Caco-2 (cell line): ENCODE data around the gene ELP2. TPM values are rescaled to one million over a fixed set of nuclear protein-coding genes. Genes with fewer than 3 reads are reported as not detected.
"Not testable (repeated sequence)": the region's sequence is repeated elsewhere in the genome, so short reads cannot be mapped to it uniquely, and the experiment has no call there.

Experiments used
- BruUV-seq: library from RNA; stranded (reverse); fragments of 400-500 nt; replicated peaks from 2 replicates; lab custom pipeline; 2021; lab: Mats Ljungman, UMichigan
- CTCF ChIA-PET: fragments of 300-600 bp; sonication (Branson Sonifier 250); formaldehyde crosslinking; loops from one replicate; lab custom pipeline; 2022; ENCODE audit warnings: antibody characterized with exemption; lab: Charles Lee
- POLR2A ChIA-PET: fragments of 300-600 bp; sonication (Branson Sonifier 250); formaldehyde crosslinking; loops from one replicate; lab custom pipeline; 2022; ENCODE audit warnings: antibody characterized with exemption; lab: Charles Lee
- DNase-seq, 2 experiments: peaks; one replicate each; pipeline versions ENCODE4 v3.0.0 to v3.0.0-alpha.2; 2020 to 2022
- H3K27me3 ChIP-seq: replicated peaks from 2 replicates; pipeline ENCODE4 v1.6.0; 2011; ENCODE audit warnings: low read length; ENCODE audit not compliant: control insufficient read depth, insufficient read depth
- H3K36me3 ChIP-seq: 2 replicates; pipeline ENCODE4 v1.5.1; 2011; ENCODE audit warnings: low read length; ENCODE audit not compliant: control insufficient read depth, insufficient read depth
- H3K4me1 ChIP-seq: fragments of 250-450 bp; sonication (Bioruptor Pico); 2 replicates; pipeline ENCODE4 v1.5.1; 2020; ENCODE audit warnings: mild to moderate bottlenecking
- H3K4me3 ChIP-seq: 2 replicates; pipeline ENCODE4 v1.5.1; 2011; ENCODE audit warnings: low read depth, mild to moderate bottlenecking, control low read depth, low read length
- H3K9me3 ChIP-seq: fragments of 250-450 bp; sonication (Bioruptor Pico); 2 replicates; pipeline ENCODE4 v1.5.1; 2020; ENCODE audit warnings: mild to moderate bottlenecking, moderate library complexity
- H3K27ac Mint-ChIP-seq: one replicate; pipeline ENCODE4 v1.8.0; 2022; ENCODE audit warnings: mixed read lengths; ENCODE audit not compliant: unreplicated experiment
- H3K27me3 Mint-ChIP-seq: one replicate; pipeline ENCODE4 v1.8.0; 2022; ENCODE audit warnings: mixed read lengths; ENCODE audit not compliant: insufficient read depth, unreplicated experiment
- H3K36me3 Mint-ChIP-seq: one replicate; pipeline ENCODE4 v1.8.0; 2022; ENCODE audit warnings: mild to moderate bottlenecking, mixed read lengths; ENCODE audit not compliant: insufficient read depth, unreplicated experiment
- H3K4me1 Mint-ChIP-seq: one replicate; pipeline ENCODE4 v1.8.0; 2022; ENCODE audit warnings: low read depth, mixed read lengths; ENCODE audit not compliant: unreplicated experiment
- H3K4me3 Mint-ChIP-seq: one replicate; pipeline ENCODE4 v1.8.0; 2022; ENCODE audit warnings: mild to moderate bottlenecking, moderate library complexity, mixed read lengths; ENCODE audit not compliant: unreplicated experiment
- H3K9me3 Mint-ChIP-seq: one replicate; pipeline ENCODE4 v1.8.0; 2022; ENCODE audit warnings: mixed read lengths; ENCODE audit not compliant: unreplicated experiment
- CTCF ChIP-seq, 2 experiments: fragments of 200-600 bp in 1 of 2; IDR thresholded peaks; 1 replicate in 1 of 2; 2 replicates in 1 of 2; pipeline versions ENCODE4 v1.5.1 to v1.8.0; 2011 to 2022; ENCODE audit warnings: antibody characterized with exemption in 1 of 2, control low read depth in 1 of 2, inconsistent platforms in 1 of 2, low read depth in 1 of 2, low read length in 1 of 2, mild to moderate bottlenecking in 1 of 2, moderate library complexity in 1 of 2; ENCODE audit not compliant: insufficient read depth in 1 of 2, severe bottlenecking in 1 of 2, unreplicated experiment in 1 of 2
- intact Hi-C: fragments of 100-400 bp; cut with micrococcal nuclease; formaldehyde crosslinking; loops from one replicate; pipeline ENCODE4 v1.10.0; 2022; ENCODE audit not compliant: unreplicated experiment
- total RNA-seq: library from RNA; stranded (reverse); gene quantifications from 2 replicates; pipeline ENCODE4 v1.2.3, GENCODE V29; 2022

The ELP2 gene
- total RNA-seq, 1 experiment from 2014 or later = 45.9 TPM

- intact Hi-C loops = no loop called here
- H3K9me3 Mint-ChIP-seq = no peaks in the 10 kb centered on the region
- POLR2A ChIA-PET = no interaction called here
Observed at GRCh38 chr18:36207303-36207702, 77.6 kb downstream of the ELP2 start.

GRCh38 chr18:36207969-36208368 is 78.3 kb downstream of the ELP2 start:
- intact Hi-C loops, BruUV-seq, POLR2A ChIA-PET, H3K27ac Mint-ChIP-seq, DNase-seq, H3K4me3 Mint-ChIP-seq, H3K4me1 Mint-ChIP-seq, H3K36me3 Mint-ChIP-seq, H3K9me3 ChIP-seq, H3K4me3 ChIP-seq, CTCF ChIA-PET, H3K27me3 Mint-ChIP-seq, H3K4me1 ChIP-seq, H3K9me3 Mint-ChIP-seq, H3K36me3 ChIP-seq, H3K27me3 ChIP-seq: not testable (repeated sequence)

More at GRCh38 chr18:36207303-36207702, 77.6 kb downstream of the ELP2 start:
- H3K36me3 ChIP-seq = no peaks in the 10 kb centered on the region
- Mint-ChIP-seq H3K27ac (no peak overlapping the region), H3K27me3 (no peaks in the 10 kb centered on the region), H3K4me3 (no peak overlapping the region), H3K4me1 (no peaks in the 10 kb centered on the region), H3K36me3 (peaks cover 11% of the 10 kb centered on the region)
- no peak for DNase-seq
- H3K4me1 ChIP-seq = no peaks in the 10 kb centered on the region
- no peaks in the 10 kb centered on the region for H3K9me3 ChIP-seq
- TF ChIP-seq CTCF (IDR thresholded peaks at IDR 0.05; ENCODE audit: insufficient read depth in 1 of 2, low read depth in 1 of 2, low read length in 1 of 2, severe bottlenecking in 1 of 2, unreplicated experiment in 1 of 2) = no peak
- BruUV-seq = no TSS peak
- H3K4me3 ChIP-seq = no peak overlapping the region
- H3K27me3 ChIP-seq = no peaks in the 10 kb centered on the region
- CTCF ChIA-PET = no interaction called here

GRCh38 chr18:36211612-36212065 is 81.9 kb downstream of the ELP2 start:
- BruUV-seq = no TSS peak
- no peak overlapping the region for H3K27ac Mint-ChIP-seq
- H3K4me1 Mint-ChIP-seq = no peaks in the 10 kb centered on the region
- H3K27me3 Mint-ChIP-seq = no peaks in the 10 kb centered on the region
- H3K36me3 Mint-ChIP-seq = no peaks in the 10 kb centered on the region
- Histone ChIP-seq H3K9me3 (no peaks in the 10 kb centered on the region), H3K4me1 (no peaks in the 10 kb centered on the region), H3K36me3 (no peaks in the 10 kb centered on the region), H3K4me3 (no peak overlapping the region), H3K27me3 (no peaks in the 10 kb centered on the region)
- TF ChIP-seq CTCF (IDR thresholded peaks at IDR 0.05; ENCODE audit: insufficient read depth in 1 of 2, low read depth in 1 of 2, low read length in 1 of 2, severe bottlenecking in 1 of 2, unreplicated experiment in 1 of 2) = no peak
- intact Hi-C loops = no loop called here
- DNase-seq = no peak
- ChIA-PET CTCF (no interaction called here), POLR2A (no interaction called here)
- H3K4me3 Mint-ChIP-seq = no peak overlapping the region
- no peaks in the 10 kb centered on the region for H3K9me3 Mint-ChIP-seq
